Stomach (tissue), 9 donors: ENCODE data around the gene SPEG. TPM values are rescaled to one million over a fixed set of nuclear protein-coding genes. Genes with fewer than 3 reads are reported as not detected.

Experiments
- DNase-seq, 2 donors: peaks; one replicate each; pipeline versions ENCODE4 v3.0.0 to v3.0.0-alpha.2; 2013 to 2019
- H3K27ac ChIP-seq, 5 donors: fragments of 200-600 bp in 4 of 5; sonication (generic) in 4 of 5; one replicate each; pipeline ENCODE4 v1.5.1; 2013 to 2019; ENCODE audit warnings: mild to moderate bottlenecking in 1 of 5, moderate library complexity in 1 of 5
- H3K27me3 ChIP-seq, 3 donors: fragments of 200-600 bp; sonication (generic); one replicate each; pipeline ENCODE4 v1.5.1; 2017 to 2019; ENCODE audit warnings: mixed run types in 1 of 3
- H3K36me3 ChIP-seq, 4 donors: fragments of 200-600 bp; sonication (generic); 1 replicate in 3 of 4; 2 replicates in 1 of 4; pipeline ENCODE4 v1.5.1; 2016 to 2019
- H3K4me1 ChIP-seq, 4 donors: fragments of 200-600 bp; sonication (generic); one replicate each; pipeline ENCODE4 v1.5.1; 2016 to 2019
- H3K4me3 ChIP-seq, 4 donors: fragments of 200-600 bp; sonication (generic) in 3 of 4; one replicate each; pipeline ENCODE4 v1.5.1; 2016 to 2019; ENCODE audit warnings: mild to moderate bottlenecking in 1 of 4
- H3K9me3 ChIP-seq, 4 donors: fragments of 200-600 bp; sonication (generic); one replicate each; pipeline ENCODE4 v1.5.1; 2016 to 2019
- CTCF ChIP-seq, 7 experiments: fragments of 450-650 bp in 4 of 7; fragments of 200-600 bp in 3 of 7; sonication (generic) in 3 of 7; IDR thresholded peaks; one replicate each; pipeline ENCODE4 v1.5.1; 2016 to 2019; ENCODE audit warnings: antibody characterized with exemption in 7 of 7, control low read depth in 2 of 7, mild to moderate bottlenecking in 1 of 7
- EP300 ChIP-seq: sonication (generic); formaldehyde crosslinking; IDR thresholded peaks from one replicate; pipeline ENCODE4 v1.6.1; 2017; ENCODE audit warnings: antibody characterized with exemption
- POLR2A ChIP-seq, 4 donors: fragments of 450-650 bp; IDR thresholded peaks; one replicate each; pipeline ENCODE4 v1.6.1; 2016; ENCODE audit warnings: antibody characterized with exemption in 4 of 4, control low read depth in 2 of 4, mild to moderate bottlenecking in 1 of 4, moderate library complexity in 1 of 4
- POLR2AphosphoS5 ChIP-seq, 3 donors: sonication (generic); formaldehyde crosslinking; IDR thresholded peaks; one replicate each; pipeline ENCODE4 v1.6.1; 2016; ENCODE audit warnings: antibody characterized with exemption in 3 of 3
- WGBS, 5 donors: extraction: QIAGEN DNeasy Blood & Tissue Kit in 3 of 5; methylation state at CpG; one replicate each; pipeline versions ENCODE4 v1.1.5 to v1.1.7; 2013 to 2018; 5-methylcytosine and 5-hydroxymethylcytosine counted together
- intact Hi-C: fragments of 100-400 bp; cut with DNase I; formaldehyde crosslinking; loops from one replicate; pipeline ENCODE4 v1.15.1; 2023; ENCODE audit warnings: low total_unique reads
- polyA plus RNA-seq, 3 donors: library from polyadenylated mRNA; stranded (reverse); fragments of 200-250 nt; gene quantifications; one replicate each; pipeline ENCODE4 v1.2.3, GENCODE V29; 2013
- total RNA-seq, 5 donors: library from RNA; depleted of rRNA; stranded (reverse); fragments of >200 nt; gene quantifications; one replicate each; pipeline versions ENCODE4 v1.1.0 to v1.2.3, GENCODE V29; 2014 to 2016
- donor health status: healthy with polysubstance abuse.
- donor health status: Bipolar disorder and iron deficiency.
- donor health status: healthy.

The SPEG gene
- total and polyA plus RNA-seq, 8 donors: 7.4 to 106 (median 27.2) TPM

GRCh38 chr2:219395609-219396008, 39.0 kb upstream of the SPEG start:
- 92 to 94% (median 93%) methylated on average over 3 of the region's 3 CpGs for WGBS, 5 donors
- Histone ChIP-seq H3K27me3 (no peaks in the 10 kb centered on the region), H3K4me3 (no peak overlapping the region), H3K36me3 (no peaks in the 10 kb centered on the region), H3K4me1 (peaks cover 18 to 37% (median 24%) of the 10 kb centered on the region in 4 donors), H3K9me3 (no peaks in the 10 kb centered on the region), H3K27ac (no peak overlapping the region)
- TF ChIP-seq EP300: no peak
- intact Hi-C loops: no loop called here
- no peak for DNase-seq

GRCh38 chr2:219396863-219397457, 37.7 kb upstream of the SPEG start:
- H3K4me1 ChIP-seq: peaks cover 18 to 43% (median 24%) of the 10 kb centered on the region in 4 donors
- no peaks in the 10 kb centered on the region for H3K9me3 ChIP-seq
- WGBS, 5 donors: 59 to 72% (median 63%) methylated on average over 6 of the region's 6 CpGs
- no peak overlapping the region for H3K4me3 ChIP-seq
- H3K27ac ChIP-seq: no peak overlapping the region
- no peak for DNase-seq
- H3K27me3 ChIP-seq: no peaks in the 10 kb centered on the region
- intact Hi-C loops: no loop called here
- no peaks in the 10 kb centered on the region for H3K36me3 ChIP-seq
- TF ChIP-seq POLR2A (IDR thresholded peaks at IDR 0.05): no peak
- no peak for TF ChIP-seq POLR2AphosphoS5 (IDR thresholded peaks at IDR 0.05)
- no peak for TF ChIP-seq EP300
- no peak for TF ChIP-seq CTCF (IDR thresholded peaks at IDR 0.05)

GRCh38 chr2:219398721-219399363, 35.8 kb upstream of the SPEG start:
- Histone ChIP-seq H3K36me3 (no peaks in the 10 kb centered on the region), H3K4me3 (no peak overlapping the region), H3K27me3 (peaks cover 0 to 2% (median 0%) of the 10 kb centered on the region in 3 donors), H3K4me1 (peaks cover 22 to 60% (median 34%) of the 10 kb centered on the region in 4 donors), H3K9me3 (no peaks in the 10 kb centered on the region), H3K27ac (peak overlapping the region in 4 of 5 donors; percentile 29 to 54 (median 34))
- WGBS, 5 donors: 16 to 23% (median 19%) methylated on average over 5 of the region's 5 CpGs
- DNase-seq: no peak
- intact Hi-C loops: no loop called here
- no peak for TF ChIP-seq POLR2A (IDR thresholded peaks at IDR 0.05)
- TF ChIP-seq POLR2AphosphoS5 (IDR thresholded peaks at IDR 0.05): peak in 2 of 3 donors; percentile 45
- no peak for TF ChIP-seq EP300
- TF ChIP-seq CTCF (IDR thresholded peaks at IDR 0.05): no peak

- Histone ChIP-seq H3K4me1 (peaks cover 22 to 68% (median 39%) of the 10 kb centered on the region in 4 donors), H3K27ac (peak overlapping the region in 3 of 5 donors; percentile 31 to 54 (median 36)), H3K36me3 (no peaks in the 10 kb centered on the region), H3K27me3 (peaks cover 0 to 7% (median 0%) of the 10 kb centered on the region in 3 donors), H3K9me3 (no peaks in the 10 kb centered on the region), H3K4me3 (no peak overlapping the region)
- WGBS, 5 donors: 57 to 68% (median 64%) methylated on average over 13 to 14 of the region's 14 CpGs
- DNase-seq: no peak
- TF ChIP-seq POLR2AphosphoS5 (IDR thresholded peaks at IDR 0.05): no peak
- no peak for TF ChIP-seq POLR2A (IDR thresholded peaks at IDR 0.05)
- TF ChIP-seq CTCF (IDR thresholded peaks at IDR 0.05): no peak
- no peak for TF ChIP-seq EP300
- intact Hi-C loops: loop anchor here (10.0 kb wide), 1 partner anchor 135 kb away; no protein-coding TSS in a partner anchor
These were observed 34.7 kb upstream of the SPEG start for GRCh38 chr2:219399716-219400478.
